ENCODE data around the gene VEGFB.
"Not testable (repeated sequence)": the region's sequence is repeated elsewhere in the genome, so short reads cannot be mapped to it uniquely, and the experiment has no call there.

The VEGFB gene

DNA sequence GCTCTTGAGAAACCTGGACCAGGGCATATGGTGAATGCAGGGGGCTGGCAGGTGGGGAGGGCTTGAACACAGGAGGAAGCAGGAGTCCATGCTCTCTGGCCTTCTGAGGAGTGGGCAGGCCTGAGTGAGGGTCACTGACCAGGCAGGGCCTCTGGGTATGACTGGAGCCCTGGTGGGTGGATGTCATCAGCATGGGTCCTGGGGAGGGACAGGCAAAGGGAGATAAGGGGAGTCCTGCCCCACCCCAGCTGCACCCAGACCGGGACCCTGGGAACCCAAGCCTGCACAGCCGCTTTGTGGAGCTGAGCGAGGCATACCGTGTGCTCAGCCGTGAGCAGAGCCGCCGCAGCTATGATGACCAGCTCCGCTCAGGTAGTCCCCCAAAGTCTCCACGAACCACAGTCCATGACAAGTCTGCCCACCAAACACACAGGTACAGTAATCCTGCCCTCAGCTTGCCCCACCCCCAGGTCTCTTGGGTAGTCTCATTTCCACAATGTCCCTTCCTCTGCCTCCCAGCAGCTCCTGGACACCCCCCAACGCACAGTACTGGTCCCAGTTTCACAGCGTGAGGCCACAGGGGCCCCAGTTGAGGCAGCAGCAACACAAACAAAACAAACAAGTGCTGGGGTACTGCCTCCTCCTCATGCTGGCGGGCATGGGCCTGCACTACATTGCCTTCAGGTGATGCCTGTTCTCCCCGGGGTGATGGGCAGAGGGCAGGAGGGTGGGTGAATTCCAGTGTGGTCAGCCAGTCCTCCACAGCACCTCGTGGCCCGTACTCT is 2.0 kb upstream of the VEGFB start:
- DNase-seq = no peak

DNA sequence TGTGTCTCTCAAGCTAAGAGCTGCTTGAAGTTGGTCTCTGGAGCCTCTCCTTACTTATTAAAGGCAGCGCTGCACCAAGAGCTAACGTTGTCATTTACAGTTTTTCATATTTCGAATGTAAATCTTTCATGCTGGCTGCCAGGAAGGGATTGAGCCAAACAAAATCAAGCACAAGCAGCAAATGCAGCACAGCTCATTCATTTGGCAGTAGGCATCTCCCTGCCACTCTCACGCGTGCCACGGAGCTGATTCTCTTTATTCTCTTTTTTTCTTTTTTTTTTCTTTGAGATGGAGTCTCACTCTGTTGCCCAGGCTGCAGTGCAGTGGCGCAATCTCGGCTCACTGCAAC is 1.4 kb upstream of the VEGFB start:
- no peak for DNase-seq

DNA sequence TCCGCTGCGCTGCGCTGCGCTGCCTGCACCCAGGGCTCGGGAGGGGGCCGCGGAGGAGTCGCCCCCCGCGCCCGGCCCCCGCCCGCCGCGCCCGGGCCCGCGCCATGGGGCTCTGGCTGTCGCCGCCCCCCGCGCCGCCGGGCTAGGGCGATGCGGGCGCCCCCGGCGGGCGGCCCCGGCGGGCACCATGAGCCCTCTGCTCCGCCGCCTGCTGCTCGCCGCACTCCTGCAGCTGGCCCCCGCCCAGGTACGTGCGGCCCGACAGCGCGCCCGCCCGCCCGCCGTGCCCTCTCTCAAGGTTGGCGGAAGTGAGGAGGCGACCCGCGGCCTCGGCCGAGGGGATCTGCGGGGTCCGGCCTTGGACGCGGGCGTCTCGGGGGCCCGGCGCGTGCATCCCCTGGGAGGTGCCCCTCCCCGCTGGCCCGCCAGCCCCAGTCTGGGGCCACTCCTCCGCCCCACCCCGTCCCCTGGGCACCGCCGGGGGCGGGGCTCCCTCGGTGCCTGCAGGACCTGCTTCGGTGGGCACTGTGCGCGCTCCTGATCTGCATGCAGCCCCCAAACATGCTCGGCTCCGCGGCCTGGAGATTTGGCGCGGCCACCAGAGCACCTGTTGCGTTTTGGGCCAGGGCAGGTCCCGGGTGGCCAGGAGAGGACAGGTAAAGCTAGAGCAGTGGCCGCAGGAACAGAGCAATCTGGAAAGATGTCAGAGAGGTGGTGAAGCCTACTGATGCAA is 429 bp downstream of the VEGFB start:
- DNase-seq = peak; percentile 47

DNA sequence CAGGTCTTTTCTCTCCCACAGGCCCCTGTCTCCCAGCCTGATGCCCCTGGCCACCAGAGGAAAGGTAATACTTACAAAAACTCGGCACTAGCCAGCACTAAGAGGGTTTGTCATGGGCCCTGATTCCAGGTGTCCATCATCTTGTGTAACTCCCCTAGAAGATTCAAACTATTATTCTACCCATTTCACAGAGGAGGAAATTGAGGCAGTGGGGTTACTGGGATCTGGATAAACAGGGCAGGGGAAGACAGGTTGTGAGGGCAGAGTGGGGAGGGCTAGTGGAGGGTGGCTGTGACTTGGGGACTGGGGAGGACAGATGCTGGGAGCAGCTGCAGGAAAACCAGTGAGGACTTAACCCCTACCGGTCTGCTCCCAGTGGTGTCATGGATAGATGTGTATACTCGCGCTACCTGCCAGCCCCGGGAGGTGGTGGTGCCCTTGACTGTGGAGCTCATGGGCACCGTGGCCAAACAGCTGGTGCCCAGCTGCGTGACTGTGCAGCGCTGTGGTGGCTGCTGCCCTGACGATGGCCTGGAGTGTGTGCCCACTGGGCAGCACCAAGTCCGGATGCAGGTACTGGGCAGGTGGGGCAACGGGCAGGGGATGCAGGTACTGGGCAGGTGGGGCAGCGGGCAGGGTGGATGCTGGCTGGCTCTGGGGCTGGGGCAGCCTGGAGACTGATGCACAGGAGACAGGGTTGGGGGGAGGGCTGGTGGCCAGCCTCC is 1.2 kb downstream of the VEGFB start:
- no peak for DNase-seq

DNA sequence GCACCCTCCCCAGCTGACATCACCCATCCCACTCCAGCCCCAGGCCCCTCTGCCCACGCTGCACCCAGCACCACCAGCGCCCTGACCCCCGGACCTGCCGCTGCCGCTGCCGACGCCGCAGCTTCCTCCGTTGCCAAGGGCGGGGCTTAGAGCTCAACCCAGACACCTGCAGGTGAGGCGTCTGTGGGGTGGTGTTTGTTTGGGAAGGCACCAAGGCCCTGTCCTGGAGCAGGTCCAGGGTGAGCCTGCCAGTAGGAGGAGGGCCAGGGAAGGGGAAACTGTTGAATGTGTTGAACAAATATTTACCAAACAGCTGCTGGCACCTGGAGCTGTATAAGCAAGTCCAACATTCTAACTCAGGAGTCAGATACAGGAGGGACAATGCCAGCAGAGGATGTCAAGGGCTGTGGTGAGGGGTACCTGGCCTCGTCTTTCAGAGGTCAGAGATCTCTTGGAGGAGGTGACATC is 3.1 kb downstream of the VEGFB start:
- peak; percentile 98 for DNase-seq

DNA sequence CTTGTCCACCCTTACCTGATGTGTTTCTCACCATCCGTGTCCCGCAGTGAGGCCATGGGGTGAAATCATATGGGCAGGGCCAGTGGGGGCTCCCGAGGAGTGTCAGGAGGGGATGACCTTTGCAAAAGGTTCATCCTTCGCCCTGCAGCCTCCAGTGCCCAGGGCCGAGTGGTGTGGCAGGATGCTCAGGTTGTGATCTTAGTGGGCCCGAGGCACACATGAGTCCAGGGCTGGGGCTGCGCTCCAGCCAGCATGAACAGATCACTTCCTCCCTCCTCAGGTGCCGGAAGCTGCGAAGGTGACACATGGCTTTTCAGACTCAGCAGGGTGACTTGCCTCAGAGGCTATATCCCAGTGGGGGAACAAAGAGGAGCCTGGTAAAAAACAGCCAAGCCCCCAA is 3.7 kb downstream of the VEGFB start:
- DNase-seq = peak; percentile 16

DNA sequence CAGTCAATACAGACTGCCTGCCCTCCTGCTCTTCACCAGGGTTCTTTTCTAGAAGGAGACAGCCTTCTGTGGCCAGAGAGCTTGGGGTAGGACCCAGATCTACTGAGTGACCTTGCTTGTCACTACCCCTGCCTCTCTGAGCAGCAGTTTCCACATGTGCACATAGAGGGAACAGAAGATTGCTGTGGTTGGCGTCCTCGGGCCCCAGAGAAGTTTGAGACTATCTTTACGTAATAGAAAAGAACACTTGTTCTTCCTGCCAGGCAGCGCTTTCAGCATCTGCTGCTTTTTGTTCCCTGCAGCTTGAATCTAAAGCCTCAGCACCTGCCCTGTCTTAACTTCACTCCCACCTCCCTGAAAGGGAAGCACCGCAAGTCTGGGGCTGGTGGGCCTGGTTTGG is 4.6 kb downstream of the VEGFB start:
- DNase-seq = no peak

DNA sequence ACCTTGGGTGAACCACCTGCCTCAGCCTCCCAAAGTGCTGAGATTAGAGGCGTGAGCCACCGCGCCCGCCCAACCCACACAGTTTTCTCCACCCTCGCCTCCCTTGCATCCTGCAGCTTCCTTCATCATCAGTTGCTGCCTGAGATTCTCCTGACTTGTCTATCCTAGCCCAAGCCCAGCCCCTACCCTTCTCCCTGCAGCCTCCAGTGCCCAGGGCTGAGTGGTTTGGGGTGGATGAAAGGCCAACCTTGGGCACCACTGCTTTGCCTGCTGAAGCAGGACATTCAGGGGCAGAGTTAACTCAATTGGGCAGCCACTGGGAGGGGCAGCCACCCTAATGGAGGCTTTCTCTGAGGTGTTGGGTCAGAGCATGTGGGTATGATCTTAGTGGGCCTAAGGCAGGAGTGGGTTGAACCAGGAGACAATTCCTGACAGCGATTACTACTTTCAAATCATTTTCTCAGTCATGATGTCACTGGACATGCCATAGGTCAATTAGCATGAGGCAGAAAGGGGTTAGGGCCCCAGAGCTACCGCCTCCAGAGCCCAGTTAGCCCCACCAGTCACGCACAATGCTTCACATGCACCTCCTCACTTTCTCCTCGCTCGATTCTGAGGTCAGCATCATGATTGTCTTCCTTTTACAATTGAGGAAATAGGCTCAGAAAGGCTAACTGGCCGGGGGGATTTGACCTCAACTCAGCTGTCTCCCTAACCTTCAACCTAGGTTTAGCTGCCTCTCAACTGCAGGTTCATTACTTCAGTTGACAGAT is 5.5 kb downstream of the VEGFB start:
- DNase-seq = no peak

DNA sequence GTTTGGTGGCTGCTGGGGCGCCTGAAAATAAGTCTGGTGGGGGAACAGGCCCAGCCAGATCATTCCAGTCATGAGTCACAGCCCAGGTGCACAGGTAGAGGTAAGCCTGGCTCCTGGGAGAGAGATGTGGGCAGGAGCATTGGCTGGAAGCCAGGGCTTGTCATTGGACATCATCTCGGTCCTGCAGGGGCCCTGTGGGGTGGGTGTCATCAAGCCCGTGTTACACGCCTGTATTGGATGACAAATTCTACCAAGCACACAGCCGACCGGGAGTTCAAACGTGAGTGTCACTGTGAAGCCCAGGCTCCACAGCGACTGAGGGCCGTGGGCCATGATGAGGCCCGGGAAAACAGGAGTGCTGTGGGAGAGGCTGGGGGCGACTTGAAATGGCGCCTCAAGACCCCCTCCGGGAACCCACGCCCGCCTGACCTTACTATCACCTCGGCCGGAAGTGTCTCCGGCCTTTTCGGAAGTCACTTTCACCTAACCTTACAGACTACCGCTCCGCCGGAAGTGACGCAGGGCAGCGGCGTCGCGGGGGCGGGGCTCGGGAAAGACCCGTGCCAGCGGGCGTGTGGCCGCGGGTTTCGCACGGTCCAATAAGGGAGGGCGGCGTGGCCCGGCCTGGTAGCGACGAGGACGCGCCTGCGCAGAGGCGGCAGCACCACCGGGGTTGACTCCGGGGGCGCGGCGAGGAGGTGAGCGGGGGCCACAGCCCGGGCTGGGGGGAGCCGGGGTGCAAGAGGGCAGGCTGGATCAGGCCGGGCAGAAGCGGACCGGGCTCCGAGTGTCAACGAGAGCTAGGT is 6.3 kb downstream of the VEGFB start, which contains the start of gene FKBP2:
TSS of gene FKBP2 (plus strand) at position 661 of the 806 bp plus-strand sequence. CDS start 1,293 bp downstream, outside the sequence.
- DNase-seq = peak; percentile 98

DNA sequence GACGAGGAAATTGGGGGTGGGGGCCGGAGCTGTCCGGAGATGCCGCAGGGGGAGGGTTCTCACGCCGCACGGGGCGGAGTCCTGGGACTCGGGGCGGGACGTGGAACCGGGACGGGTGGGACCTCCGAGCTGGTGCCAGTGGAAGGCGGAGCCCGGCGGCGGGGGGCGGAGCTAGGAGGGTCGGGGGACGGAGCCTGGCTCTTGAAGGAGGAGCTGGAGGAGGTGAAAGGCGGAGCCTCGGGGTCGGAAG is 6.8 kb downstream of the VEGFB start:
- DNase-seq = peak; percentile 99

DNA sequence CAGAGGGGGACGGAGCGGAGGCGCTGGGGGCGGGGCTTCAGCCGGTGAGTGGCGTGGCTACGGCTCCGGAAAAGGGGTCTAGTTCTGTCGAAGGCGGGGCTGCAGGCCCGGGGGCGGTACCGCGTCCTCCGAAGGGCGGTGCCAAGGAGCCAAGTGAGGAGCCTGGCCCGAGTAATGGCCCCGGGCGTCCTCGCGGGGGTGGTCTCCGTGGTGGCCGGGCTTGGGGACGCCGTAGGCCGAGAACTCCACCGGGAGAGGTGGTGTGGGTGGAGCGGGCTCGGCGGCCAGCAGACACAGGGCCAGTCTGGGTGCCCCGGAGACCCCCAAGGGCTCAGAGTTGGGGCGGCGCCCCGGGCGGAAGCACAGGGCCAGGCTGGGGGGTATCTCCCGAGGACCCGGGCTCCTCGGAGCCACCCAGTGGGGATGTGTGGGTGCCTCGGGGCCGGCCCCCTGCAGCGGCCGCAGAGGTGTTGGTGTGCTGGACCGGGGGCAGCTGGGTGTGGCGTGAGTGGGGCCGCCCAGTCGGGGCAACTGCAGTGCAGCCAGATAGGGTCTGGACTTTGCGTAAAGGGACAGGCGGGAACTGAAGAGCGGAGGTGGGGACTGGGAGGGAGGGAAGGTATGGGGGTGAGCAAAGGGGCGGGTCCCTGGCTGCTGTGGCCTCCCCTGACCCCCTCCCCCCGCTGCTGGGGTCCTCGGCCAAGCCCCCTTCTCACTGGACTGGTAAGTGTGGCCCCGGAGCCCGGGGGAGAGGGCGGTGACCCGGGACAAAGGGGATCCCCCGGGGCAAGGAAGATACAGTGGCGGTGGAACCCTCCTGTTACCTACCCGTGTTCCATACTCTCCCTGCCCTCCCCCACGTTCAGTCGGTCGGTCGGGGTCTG is 7.3 kb downstream of the VEGFB start:
- peak; percentile 42 for DNase-seq

DNA sequence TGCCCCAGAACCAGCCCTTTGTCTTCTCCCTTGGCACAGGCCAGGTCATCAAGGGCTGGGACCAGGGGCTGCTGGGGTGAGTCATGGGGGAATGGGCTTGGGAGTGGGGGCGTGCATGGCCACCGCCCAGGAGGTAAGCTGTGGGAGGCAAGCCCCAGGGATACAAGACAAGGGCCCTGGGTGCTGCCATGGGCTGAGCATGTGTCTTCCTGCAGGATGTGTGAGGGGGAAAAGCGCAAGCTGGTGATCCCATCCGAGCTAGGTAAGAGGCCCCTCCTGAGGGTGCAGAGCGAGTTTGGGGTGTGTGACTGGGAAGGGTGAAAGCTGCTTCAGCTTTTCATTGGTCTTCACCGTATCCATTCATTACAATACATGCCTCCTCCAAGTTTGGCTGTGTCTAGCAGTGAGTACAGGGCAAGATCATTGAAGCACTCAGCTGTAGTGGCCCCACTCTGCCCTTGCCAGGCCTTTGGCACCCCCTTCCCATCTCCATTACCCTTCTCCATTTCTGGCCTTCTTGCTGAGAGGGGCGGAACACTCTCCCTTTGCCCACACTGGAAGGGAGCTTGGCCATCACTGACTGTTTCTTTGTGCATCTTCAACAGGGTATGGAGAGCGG is 9.0 kb downstream of the VEGFB start:
- no peak for DNase-seq

DNA sequence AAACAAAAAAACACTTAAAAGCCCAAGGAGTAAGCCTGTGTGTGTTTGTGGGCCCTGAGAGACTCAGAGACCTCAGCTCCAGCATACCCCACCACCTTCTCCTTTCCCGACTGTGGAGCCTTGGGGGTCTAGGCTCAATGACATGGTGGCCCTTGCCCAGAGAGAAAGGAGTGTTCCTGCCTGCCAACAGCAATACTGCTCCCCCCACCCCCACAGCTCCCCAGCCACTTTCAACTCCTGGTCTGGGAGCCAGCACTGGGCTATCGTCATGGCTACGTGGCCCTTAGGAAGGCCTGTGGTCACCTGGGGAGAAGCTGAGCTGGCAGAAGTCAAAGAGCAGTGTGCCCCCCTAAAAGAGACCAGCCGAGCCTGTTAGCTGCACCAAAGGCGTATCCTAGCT is 9.7 kb downstream of the VEGFB start:
- no peak for DNase-seq

DNA sequence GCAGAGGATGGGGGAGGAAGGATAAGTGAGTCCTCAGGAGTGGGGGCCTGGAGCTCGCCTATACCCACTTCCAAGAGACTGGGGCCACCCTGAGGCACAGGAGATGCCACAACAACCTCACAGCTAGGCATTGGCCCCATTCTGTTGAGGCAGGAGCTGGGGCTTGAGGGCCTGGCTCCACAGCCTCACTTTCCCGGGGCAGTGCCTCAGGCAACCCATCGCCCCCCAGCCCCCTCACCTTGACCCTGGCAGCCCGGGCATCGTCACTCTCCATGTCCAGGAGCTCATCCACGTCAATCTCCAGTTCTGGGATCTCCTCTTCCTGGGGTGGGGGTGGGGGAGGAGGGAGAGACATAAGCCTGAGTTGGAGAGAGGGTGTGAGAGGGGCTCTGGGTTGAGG is 10.6 kb downstream of the VEGFB start:
- no peak for DNase-seq

DNA sequence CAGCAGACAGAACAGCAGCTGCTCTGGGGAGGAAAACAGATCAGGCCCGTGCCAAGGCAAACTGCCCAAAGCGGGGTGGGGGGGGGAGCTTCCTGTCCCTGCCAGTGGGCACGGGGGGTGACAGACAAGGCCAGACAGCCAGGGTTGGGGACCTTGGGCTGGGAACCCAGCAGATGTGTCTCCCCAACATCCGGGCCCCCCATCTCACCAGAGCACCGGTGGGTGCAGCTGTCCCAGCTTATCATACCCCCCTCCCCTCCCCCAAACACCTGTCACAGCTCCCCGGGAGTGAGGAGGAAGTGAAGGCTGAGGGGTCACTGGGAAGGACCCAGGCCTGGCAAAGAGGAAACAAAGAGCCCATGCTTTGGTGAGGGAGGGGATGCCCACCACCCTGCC is 11.0 kb downstream of the VEGFB start:
- DNase-seq = peak; percentile 7

DNA sequence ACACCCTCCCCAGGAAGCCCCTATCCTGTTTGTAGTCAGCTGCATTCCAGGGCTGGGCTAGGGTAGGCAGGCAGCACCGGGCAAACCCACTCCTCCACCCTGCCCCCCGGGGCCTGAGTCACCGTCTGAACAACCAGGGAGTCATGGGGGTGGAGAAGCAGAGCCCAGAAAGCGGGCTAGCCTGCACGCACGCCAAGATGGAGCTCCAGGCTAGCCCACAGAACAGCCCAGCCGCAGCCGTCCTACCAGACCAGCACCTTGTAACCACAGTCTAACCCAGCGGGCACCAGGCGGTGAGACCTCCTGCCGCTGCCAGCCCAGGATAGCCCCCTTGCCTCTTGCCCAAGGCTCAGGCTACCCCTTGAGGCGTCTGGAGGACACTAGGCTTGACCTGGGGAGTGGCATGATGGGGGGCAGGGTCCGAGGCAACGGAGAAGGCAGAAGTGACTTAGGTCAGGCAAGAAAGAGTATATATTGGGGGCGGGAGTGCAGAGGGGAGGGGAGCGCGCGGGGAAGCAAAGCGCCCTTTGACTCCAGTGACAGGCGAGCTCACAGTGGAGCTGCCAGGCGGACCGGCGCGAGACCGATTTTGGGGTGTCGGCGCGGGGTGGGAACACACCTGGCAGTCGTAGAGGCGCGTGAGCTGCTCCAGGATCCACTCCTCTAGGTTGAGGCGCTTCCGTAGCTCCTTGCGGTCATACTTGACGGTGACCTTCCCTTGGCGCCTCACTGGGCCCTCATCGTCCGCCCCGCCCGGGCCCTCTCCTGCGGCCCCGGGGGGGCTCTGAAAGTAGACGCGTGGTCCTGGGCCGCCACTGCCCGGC is 11.6 kb downstream of the VEGFB start:
- DNase-seq = peak; percentile 21

DNA sequence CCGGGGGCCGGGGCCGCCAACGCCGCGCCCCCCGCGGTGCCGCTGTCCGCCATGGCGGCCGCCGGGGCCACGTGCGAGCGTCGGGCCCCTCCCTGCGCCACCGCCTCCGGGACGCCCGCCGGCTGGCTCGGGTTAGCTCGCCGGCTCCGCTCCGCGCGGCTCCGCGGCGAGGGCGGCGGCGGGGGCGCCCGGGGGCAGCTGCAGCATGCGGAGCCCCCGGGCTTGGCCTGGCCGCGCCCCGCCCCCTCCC is 12.2 kb downstream of the VEGFB start:
- DNase-seq = not testable (repeated sequence)

DNA sequence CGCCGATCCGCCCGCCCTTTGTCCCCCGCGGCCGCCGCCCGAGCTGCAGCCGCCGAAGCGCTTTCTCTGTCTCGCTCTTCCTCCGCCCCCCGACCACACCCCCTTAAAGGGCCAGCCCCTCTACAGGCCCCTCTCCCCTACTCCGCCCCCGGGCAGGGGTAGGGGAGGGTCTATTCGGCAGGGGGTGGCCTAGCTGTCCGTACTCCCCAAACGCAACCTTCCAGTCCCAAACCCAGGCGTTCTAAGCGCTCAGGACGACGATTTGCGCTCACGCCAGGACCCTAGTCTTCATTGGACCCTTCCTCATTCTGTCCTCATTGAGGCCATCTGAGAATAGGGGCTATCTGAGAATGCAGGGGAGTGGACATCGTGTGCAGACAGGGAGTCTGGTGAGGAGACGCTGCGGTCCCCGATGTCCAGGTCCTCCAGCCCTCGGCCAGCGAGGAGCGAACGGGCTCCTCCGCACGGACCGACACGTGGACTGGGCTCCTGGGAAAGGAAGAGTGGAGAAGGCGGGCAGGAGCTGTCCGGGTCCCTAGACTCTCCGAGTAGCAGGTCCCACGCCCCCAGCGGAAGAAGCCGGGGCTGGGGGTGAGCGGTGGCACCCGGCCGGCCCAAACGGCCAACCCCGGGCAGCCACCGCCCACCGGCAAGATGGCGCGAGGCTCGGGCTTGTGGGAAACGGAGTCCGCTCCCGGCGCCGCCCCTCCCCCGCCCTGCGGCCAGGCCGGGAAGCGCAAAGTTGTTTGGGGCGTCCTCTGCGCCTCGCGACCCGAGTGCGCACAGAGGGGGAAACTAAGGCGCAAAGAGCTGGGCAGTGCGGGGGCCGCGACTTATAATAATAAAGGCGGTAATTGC is 12.7 kb downstream of the VEGFB start, which contains the start of gene PPP1R14B:
TSS of gene PPP1R14B (minus strand) at position 73 of the 858 bp plus-strand sequence. CDS start 270 bp downstream, outside the sequence.
- DNase-seq = peak; percentile 82

All from NCI-H774 (cell line).